ENCODE results near the gene TBC1D22A. TPM values are rescaled to one million over a fixed set of nuclear protein-coding genes. Genes with fewer than 3 reads are reported as not detected.

Gene TBC1D22A
- total and polyA plus RNA-seq, 9 of the 15 experiments (the other 6 are each of a cell fraction or from before 2014, with no cell fraction given): 0.20 to 11.5 (median 5.2) TPM

DNA sequence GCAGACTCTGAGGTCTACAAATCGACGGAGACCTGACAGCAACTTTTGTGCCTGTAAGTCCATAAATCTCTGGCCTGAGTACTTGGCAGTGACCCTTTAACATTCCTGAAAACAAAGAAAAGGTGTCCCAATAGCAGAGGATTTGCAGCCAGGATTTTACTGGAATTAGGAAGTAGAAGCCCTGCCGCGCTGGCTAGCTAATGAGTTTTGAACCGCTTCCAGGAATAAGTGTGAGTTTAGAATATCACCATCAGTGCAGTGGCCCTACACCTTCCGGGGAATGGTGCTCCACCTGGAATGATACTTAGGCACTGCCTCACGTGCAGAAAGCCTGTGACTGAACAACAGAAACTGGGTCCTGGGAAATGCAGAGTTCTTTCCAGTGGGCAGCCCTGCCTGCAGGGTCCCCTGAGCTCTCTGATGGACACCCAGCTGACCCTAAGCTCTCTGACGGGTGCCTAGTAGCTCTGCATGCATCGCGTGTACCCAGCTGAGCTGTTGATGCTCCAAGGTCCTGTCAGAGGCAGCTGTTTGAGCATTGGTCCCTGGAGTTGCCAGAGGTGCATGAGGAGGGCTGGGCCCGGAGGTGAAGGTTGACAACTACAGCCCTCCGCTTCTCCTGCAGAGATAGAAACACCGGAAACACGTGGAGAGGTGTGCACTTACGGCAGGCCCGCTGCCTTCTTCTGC lies 380.9 kb downstream of the TBC1D22A start (continued):
- TF ChIP-seq RBM39 (optimal IDR thresholded peaks at IDR 0.05; ENCODE audit: low read depth, low read length): no peak
- TF ChIP-seq, protein P1, sequence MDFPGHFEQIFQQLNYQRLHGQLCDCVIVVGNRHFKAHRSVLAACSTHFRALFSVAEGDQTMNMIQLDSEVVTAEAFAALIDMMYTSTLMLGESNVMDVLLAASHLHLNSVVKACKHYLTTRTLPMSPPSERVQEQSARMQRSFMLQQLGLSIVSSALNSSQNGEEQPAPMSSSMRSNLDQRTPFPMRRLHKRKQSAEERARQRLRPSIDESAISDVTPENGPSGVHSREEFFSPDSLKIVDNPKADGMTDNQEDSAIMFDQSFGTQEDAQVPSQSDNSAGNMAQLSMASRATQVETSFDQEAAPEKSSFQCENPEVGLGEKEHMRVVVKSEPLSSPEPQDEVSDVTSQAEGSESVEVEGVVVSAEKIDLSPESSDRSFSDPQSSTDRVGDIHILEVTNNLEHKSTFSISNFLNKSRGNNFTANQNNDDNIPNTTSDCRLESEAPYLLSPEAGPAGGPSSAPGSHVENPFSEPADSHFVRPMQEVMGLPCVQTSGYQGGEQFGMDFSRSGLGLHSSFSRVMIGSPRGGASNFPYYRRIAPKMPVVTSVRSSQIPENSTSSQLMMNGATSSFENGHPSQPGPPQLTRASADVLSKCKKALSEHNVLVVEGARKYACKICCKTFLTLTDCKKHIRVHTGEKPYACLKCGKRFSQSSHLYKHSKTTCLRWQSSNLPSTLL (IDR thresholded peaks at IDR 0.05): no peak
- TF ChIP-seq PBX2 (CRISPR knock-in tag; IDR thresholded peaks at IDR 0.05; ENCODE audit: low read depth): no peak
- no peak for TF ChIP-seq PBX2 (tag; conservative IDR thresholded peaks at IDR 0.05; ENCODE audit: low read depth)
- no peak for TF ChIP-seq HNRNPH1 (optimal IDR thresholded peaks at IDR 0.05; ENCODE audit: low read depth, low read length)
- TF ChIP-seq MECOM (CRISPR knock-in tag; IDR thresholded peaks at IDR 0.05): no peak
- no peak for TF ChIP-seq ZNF707 (CRISPR knock-in tag; conservative IDR thresholded peaks at IDR 0.05)
- no peak for TF ChIP-seq ZNF347 (CRISPR knock-in tag; IDR thresholded peaks at IDR 0.05; ENCODE audit: low read depth)
- no peak for TF ChIP-seq ZNF124 (CRISPR knock-in tag; IDR thresholded peaks at IDR 0.05)
- no peak for TF ChIP-seq HDAC3 (IDR thresholded peaks at IDR 0.05; ENCODE audit: borderline replicate concordance, partially characterized antibody)
- no peak for TF ChIP-seq TGIF2 (CRISPR knock-in tag; IDR thresholded peaks at IDR 0.05)
- TF ChIP-seq ZKSCAN8 (CRISPR knock-in tag; IDR thresholded peaks at IDR 0.05): no peak

Data from K562 (cell line).